HepG2 (cell line): ENCODE results near the gene CYSRT1. TPM values are rescaled to one million over a fixed set of nuclear protein-coding genes. Genes with fewer than 3 reads are reported as not detected.

Experiments used
- ELF1 ChIP-seq: sonication (generic); formaldehyde crosslinking; IDR thresholded peaks from 2 replicates; pipeline ENCODE4 v1.4.0; 2020; ENCODE audit warnings: missing genetic modification reagents
- ELF4 ChIP-seq: sonication (generic); formaldehyde crosslinking; IDR thresholded peaks from 2 replicates; pipeline ENCODE4 v1.5.0; 2020; ENCODE audit warnings: missing genetic modification reagents, mild to moderate bottlenecking, moderate library complexity, borderline replicate concordance
- NFYB ChIP-seq: sonication (generic); formaldehyde crosslinking; IDR thresholded peaks from 2 replicates; pipeline ENCODE4 v1.4.0; 2020; ENCODE audit warnings: missing genetic modification reagents
- RAD21 ChIP-seq: fragments of 450-650 bp; formaldehyde crosslinking; IDR thresholded peaks from 2 replicates; pipeline ENCODE4 v1.5.0; 2020; ENCODE audit warnings: mild to moderate bottlenecking
- THYN1 ChIP-seq: sonication (generic); formaldehyde crosslinking; IDR thresholded peaks from 2 replicates; pipeline ENCODE4 v1.8.1; 2023; ENCODE audit warnings: low read depth, mild to moderate bottlenecking, moderate library complexity, missing genetic modification reagents, borderline replicate concordance
- ZNF501 ChIP-seq: sonication (generic); formaldehyde crosslinking; IDR thresholded peaks from 2 replicates; pipeline ENCODE4 v1.5.1; 2020; ENCODE audit warnings: mild to moderate bottlenecking, moderate library complexity, missing genetic modification reagents
- ZNF589 ChIP-seq: sonication (generic); formaldehyde crosslinking; conservative IDR thresholded peaks from 2 replicates; pipeline ENCODE4 v1.8.0; 2022; ENCODE audit warnings: mild to moderate bottlenecking, moderate library complexity, missing genetic modification reagents
- ZNF703 ChIP-seq: sonication (generic); formaldehyde crosslinking; IDR thresholded peaks from 2 replicates; pipeline ENCODE4 v1.5.1; 2020; ENCODE audit warnings: missing genetic modification reagents, mild to moderate bottlenecking, moderate library complexity, borderline replicate concordance
- ZNF772 ChIP-seq: sonication (generic); formaldehyde crosslinking; IDR thresholded peaks from 2 replicates; pipeline ENCODE4 v1.5.0; 2020; ENCODE audit warnings: mild to moderate bottlenecking, missing genetic modification reagents
- ZSCAN31 ChIP-seq: sonication (generic); formaldehyde crosslinking; IDR thresholded peaks from 2 replicates; pipeline ENCODE4 v1.5.0; 2020; ENCODE audit warnings: low read depth, mild to moderate bottlenecking, missing genetic modification reagents
- polyA plus RNA-seq, 8 experiments: library from polyadenylated mRNA; depleted of rRNA in 3 of 8; stranded (reverse) in 7 of 8; unstranded in 1 of 8; fragments of >200 nt; fragmentation: Illumina TruSeq in 4 of 8; extraction: Trizol in 4 of 8; gene quantifications; 2 replicates each; pipeline versions ENCODE4 v1.2.1 to v1.2.3, GENCODE V29; 2011 to 2016; ENCODE audit warnings: low read depth in 4 of 8, missing spikeins in 1 of 8, mixed read lengths in 1 of 8; ENCODE audit not compliant: insufficient read depth in 1 of 8
- total RNA-seq, 5 experiments: library from RNA; depleted of rRNA; stranded (reverse); fragments of >200 nt; fragmentation: Illumina TruSeq; extraction: Trizol; gene quantifications; 2 replicates each; pipeline ENCODE4 v1.2.3, GENCODE V29; 2016; ENCODE audit warnings: low read depth in 1 of 5
- TF ChIP-seq, protein P1 (sequence below): fragments of 450-650 bp; IDR thresholded peaks from 2 replicates; pipeline ENCODE4 v1.6.1; 2017
- TF ChIP-seq, protein P2 (sequence below): sonication (generic); formaldehyde crosslinking; IDR thresholded peaks from 2 replicates; pipeline ENCODE4 v1.8.0; 2022; ENCODE audit warnings: mild to moderate bottlenecking, missing genetic modification reagents, moderate library complexity
- TF ChIP-seq, protein P3 (sequence below): IDR thresholded peaks from 2 replicates; pipeline ENCODE4 v1.6.1; 2016; ENCODE audit warnings: mild to moderate bottlenecking
- TF ChIP-seq, protein P4 (sequence below): sonication (generic); formaldehyde crosslinking; IDR thresholded peaks from 2 replicates; pipeline ENCODE4 v1.5.1; 2020; ENCODE audit warnings: mild to moderate bottlenecking, missing genetic modification reagents
- TF ChIP-seq, protein P5 (sequence below): sonication (generic); formaldehyde crosslinking; IDR thresholded peaks from 2 replicates; pipeline ENCODE4 v1.5.0; 2020; ENCODE audit warnings: missing genetic modification reagents, mild to moderate bottlenecking, borderline replicate concordance
- TF ChIP-seq, protein P6 (sequence below): sonication (generic); formaldehyde crosslinking; IDR thresholded peaks from 2 replicates; pipeline ENCODE4 v1.4.0; 2020; ENCODE audit warnings: low read depth, missing genetic modification reagents

The CYSRT1 gene
- total and polyA plus RNA-seq, 2 of the 13 experiments (the other 11 are each of a cell fraction or from before 2014, with no cell fraction given): 1.5 to 2.1 TPM

DNA sequence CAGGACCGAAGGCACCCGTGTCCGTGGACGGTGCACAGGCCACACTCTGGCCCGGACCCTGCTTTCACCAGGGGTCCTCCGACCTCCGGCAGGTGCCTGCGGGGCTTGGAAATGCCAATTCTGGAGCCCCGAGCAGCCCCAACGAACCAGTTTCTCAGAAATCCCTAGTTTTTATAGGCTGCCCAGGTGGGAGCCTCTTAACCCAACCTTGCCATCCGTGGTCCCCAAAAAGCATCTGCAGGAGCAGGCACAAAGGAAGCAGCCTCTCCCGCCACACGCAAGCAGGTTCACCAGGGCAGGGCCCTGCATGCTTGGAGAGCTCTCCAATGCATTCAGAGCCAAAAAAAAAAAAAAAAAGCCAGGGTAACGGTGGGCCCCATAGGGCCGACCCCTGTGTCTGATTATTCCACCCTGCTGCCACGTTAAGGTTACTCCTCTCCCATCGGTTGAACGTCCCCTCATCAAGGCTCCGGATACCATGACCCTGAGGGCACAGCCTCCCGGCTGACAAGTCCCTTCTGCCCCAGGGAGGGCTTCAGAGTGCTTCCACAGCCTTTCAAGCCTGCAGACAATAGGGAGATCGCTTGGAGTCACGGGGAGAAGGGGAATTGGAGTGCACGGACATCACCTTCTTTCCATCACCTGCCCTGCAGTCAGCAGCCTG lies 23.6 kb upstream of the CYSRT1 start (continued):
- TF ChIP-seq, protein P1, sequence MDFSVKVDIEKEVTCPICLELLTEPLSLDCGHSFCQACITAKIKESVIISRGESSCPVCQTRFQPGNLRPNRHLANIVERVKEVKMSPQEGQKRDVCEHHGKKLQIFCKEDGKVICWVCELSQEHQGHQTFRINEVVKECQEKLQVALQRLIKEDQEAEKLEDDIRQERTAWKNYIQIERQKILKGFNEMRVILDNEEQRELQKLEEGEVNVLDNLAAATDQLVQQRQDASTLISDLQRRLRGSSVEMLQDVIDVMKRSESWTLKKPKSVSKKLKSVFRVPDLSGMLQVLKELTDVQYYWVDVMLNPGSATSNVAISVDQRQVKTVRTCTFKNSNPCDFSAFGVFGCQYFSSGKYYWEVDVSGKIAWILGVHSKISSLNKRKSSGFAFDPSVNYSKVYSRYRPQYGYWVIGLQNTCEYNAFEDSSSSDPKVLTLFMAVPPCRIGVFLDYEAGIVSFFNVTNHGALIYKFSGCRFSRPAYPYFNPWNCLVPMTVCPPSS: no peak
- TF ChIP-seq THYN1 (CRISPR knock-in tag) (0 out of 2 replicates have a peak, but pooled peaks have one; percentile 0), ZNF501 (peak; percentile 21; the same call in 1 of the 2 replicates), ZNF703 (CRISPR knock-in tag) (0 out of 2 replicates have a peak, but pooled peaks have one; percentile 6), ZSCAN31 (CRISPR knock-in tag) (peak; percentile 47; the same call in 1 of the 2 replicates), NFYB (CRISPR knock-in tag) (no peak), ELF1 (peak; percentile 4; the same call in 1 of the 2 replicates), RAD21 (CRISPR knock-in tag) (peak; percentile 49; the same call in 1 of the 2 replicates), ZNF772 (0 out of 2 replicates have a peak, but pooled peaks have one; percentile 59), ELF4 (0 out of 2 replicates have a peak, but pooled peaks have one; percentile 77), ZNF589 (0 out of 2 replicates have a peak, but pooled peaks have one; percentile 4)
- TF ChIP-seq, protein P2, sequence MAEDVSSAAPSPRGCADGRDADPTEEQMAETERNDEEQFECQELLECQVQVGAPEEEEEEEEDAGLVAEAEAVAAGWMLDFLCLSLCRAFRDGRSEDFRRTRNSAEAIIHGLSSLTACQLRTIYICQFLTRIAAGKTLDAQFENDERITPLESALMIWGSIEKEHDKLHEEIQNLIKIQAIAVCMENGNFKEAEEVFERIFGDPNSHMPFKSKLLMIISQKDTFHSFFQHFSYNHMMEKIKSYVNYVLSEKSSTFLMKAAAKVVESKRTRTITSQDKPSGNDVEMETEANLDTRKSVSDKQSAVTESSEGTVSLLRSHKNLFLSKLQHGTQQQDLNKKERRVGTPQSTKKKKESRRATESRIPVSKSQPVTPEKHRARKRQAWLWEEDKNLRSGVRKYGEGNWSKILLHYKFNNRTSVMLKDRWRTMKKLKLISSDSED (CRISPR knock-in tag): no peak
- TF ChIP-seq, protein P3, sequence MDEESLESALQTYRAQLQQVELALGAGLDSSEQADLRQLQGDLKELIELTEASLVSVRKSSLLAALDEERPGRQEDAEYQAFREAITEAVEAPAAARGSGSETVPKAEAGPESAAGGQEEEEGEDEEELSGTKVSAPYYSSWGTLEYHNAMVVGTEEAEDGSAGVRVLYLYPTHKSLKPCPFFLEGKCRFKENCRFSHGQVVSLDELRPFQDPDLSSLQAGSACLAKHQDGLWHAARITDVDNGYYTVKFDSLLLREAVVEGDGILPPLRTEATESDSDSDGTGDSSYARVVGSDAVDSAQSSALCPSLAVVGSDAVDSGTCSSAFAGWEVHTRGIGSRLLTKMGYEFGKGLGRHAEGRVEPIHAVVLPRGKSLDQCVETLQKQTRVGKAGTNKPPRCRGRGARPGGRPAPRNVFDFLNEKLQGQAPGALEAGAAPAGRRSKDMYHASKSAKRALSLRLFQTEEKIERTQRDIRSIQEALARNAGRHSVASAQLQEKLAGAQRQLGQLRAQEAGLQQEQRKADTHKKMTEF (CRISPR knock-in tag): peak; percentile 63; the same call in 1 of the 2 replicates
- TF ChIP-seq, protein P4, sequence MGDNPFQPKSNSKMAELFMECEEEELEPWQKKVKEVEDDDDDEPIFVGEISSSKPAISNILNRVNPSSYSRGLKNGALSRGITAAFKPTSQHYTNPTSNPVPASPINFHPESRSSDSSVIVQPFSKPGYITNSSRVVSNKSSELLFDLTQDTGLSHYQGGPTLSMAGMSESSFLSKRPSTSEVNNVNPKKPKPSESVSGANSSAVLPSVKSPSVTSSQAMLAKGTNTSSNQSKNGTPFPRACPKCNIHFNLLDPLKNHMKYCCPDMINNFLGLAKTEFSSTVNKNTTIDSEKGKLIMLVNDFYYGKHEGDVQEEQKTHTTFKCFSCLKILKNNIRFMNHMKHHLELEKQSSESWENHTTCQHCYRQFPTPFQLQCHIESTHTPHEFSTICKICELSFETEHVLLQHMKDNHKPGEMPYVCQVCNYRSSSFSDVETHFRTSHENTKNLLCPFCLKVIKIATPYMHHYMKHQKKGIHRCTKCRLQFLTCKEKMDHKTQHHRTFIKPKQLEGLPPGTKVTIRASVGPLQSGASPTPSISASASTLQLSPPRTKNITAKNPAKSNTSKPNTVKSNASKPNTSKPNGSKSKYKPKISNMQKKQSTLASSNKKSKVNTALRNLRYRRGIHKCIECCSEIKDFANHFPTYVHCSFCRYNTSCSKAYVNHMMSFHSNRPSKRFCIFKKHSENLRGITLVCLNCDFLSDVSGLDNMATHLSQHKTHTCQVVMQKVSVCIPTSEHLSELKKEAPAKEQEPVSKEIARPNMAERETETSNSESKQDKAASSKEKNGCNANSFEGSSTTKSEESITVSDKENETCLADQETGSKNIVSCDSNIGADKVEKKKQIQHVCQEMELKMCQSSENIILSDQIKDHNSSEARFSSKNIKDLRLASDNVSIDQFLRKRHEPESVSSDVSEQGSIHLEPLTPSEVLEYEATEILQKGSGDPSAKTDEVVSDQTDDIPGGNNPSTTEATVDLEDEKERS: peak; percentile 24; the same call in 1 of the 2 replicates
- TF ChIP-seq, protein P5, sequence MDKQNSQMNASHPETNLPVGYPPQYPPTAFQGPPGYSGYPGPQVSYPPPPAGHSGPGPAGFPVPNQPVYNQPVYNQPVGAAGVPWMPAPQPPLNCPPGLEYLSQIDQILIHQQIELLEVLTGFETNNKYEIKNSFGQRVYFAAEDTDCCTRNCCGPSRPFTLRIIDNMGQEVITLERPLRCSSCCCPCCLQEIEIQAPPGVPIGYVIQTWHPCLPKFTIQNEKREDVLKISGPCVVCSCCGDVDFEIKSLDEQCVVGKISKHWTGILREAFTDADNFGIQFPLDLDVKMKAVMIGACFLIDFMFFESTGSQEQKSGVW (CRISPR knock-in tag): no peak
- TF ChIP-seq, protein P6, sequence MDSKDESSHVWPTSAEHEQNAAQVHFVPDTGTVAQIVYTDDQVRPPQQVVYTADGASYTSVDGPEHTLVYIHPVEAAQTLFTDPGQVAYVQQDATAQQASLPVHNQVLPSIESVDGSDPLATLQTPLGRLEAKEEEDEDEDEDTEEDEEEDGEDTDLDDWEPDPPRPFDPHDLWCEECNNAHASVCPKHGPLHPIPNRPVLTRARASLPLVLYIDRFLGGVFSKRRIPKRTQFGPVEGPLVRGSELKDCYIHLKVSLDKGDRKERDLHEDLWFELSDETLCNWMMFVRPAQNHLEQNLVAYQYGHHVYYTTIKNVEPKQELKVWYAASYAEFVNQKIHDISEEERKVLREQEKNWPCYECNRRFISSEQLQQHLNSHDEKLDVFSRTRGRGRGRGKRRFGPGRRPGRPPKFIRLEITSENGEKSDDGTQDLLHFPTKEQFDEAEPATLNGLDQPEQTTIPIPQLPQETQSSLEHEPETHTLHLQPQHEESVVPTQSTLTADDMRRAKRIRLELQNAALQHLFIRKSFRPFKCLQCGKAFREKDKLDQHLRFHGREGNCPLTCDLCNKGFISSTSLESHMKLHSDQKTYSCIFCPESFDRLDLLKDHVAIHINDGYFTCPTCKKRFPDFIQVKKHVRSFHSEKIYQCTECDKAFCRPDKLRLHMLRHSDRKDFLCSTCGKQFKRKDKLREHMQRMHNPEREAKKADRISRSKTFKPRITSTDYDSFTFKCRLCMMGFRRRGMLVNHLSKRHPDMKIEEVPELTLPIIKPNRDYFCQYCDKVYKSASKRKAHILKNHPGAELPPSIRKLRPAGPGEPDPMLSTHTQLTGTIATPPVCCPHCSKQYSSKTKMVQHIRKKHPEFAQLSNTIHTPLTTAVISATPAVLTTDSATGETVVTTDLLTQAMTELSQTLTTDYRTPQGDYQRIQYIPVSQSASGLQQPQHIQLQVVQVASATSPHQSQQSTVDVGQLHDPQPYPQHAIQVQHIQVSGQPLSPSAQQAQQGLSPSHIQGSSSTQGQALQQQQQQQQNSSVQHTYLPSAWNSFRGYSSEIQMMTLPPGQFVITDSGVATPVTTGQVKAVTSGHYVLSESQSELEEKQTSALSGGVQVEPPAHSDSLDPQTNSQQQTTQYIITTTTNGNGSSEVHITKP (CRISPR knock-in tag): peak; percentile 11
